GM12872 (cell line): ENCODE measurements around the gene CALHM3.

ENCODE experiments used
- CTCF ChIP-seq: IDR thresholded peaks from 3 replicates; pipeline ENCODE4 v1.5.1; 2011; ENCODE audit warnings: low read depth, mild to moderate bottlenecking, low read length, moderate library complexity; ENCODE audit not compliant: insufficient read depth

CALHM3 gene

GRCh38 chr10:103463499-103463898 is 15.5 kb downstream of the CALHM3 start:
- TF ChIP-seq CTCF = no peak

GRCh38 chr10:103459615-103460014 is 19.4 kb downstream of the CALHM3 start:
- TF ChIP-seq CTCF = no peak

- TF ChIP-seq CTCF = no peak
These were observed 20.3 kb downstream of the CALHM3 start, which contains the start of gene CALHM1 for GRCh38 chr10:103458720-103459119. Gene CALHM1, minus strand, starts transcription at chr10:103458900. Its CDS starts 149 bp downstream, at chr10:103458751.

GRCh38 chr10:103457896-103458583 is 21.0 kb downstream of the CALHM3 start:
- TF ChIP-seq CTCF = no peak

- TF ChIP-seq CTCF = no peak
These were observed 21.8 kb downstream of the CALHM3 start for GRCh38 chr10:103457176-103457712.

- TF ChIP-seq CTCF = no peak
These were observed 22.9 kb downstream of the CALHM3 start for GRCh38 chr10:103456074-103456660.

- no peak for TF ChIP-seq CTCF
These were observed 23.8 kb downstream of the CALHM3 start for GRCh38 chr10:103455235-103455634.
